HG03565 (cell line): ENCODE measurements around the gene CREG2.

Source experiments
- ATAC-seq: cut with Tn5 transposase; IDR thresholded peaks from one replicate; pipeline ENCODE4 v1.9.1; 2021; ENCODE audit warnings: mild to moderate bottlenecking, moderate library complexity; ENCODE audit not compliant: unreplicated experiment

CREG2 gene

GRCh38 chr2:101310090-101310833, 77.0 kb downstream of the CREG2 start:
- ATAC-seq: no peak

GRCh38 chr2:101308432-101309210, 78.7 kb downstream of the CREG2 start, which contains the start of gene RNF149:
Gene RNF149, minus strand, starts transcription at chr2:101308701. Its CDS starts 113 bp downstream, at chr2:101308588.
- ATAC-seq: peak; percentile 53

GRCh38 chr2:101307950-101308431, 79.3 kb downstream of the CREG2 start:
- no peak for ATAC-seq

GRCh38 chr2:101307503-101307902, 79.8 kb downstream of the CREG2 start:
- no peak for ATAC-seq

- no peak for ATAC-seq
These were observed 80.9 kb downstream of the CREG2 start for GRCh38 chr2:101306410-101306809.

- no peak for ATAC-seq
These were observed 81.7 kb downstream of the CREG2 start for GRCh38 chr2:101305492-101306078.

GRCh38 chr2:101305035-101305434, 82.3 kb downstream of the CREG2 start:
- no peak for ATAC-seq

GRCh38 chr2:101303688-101304087, 83.6 kb downstream of the CREG2 start:
- ATAC-seq: no peak

- ATAC-seq: no peak
These were observed 85.3 kb downstream of the CREG2 start for GRCh38 chr2:101302016-101302415.

- ATAC-seq: no peak
These were observed 86.5 kb downstream of the CREG2 start for GRCh38 chr2:101300836-101301235.

GRCh38 chr2:101300164-101300563, 87.1 kb downstream of the CREG2 start:
- ATAC-seq: no peak

- no peak for ATAC-seq
These were observed 87.7 kb downstream of the CREG2 start for GRCh38 chr2:101299604-101300003.

GRCh38 chr2:101297383-101297782, 89.9 kb downstream of the CREG2 start:
- no peak for ATAC-seq

GRCh38 chr2:101296371-101296770, 90.9 kb downstream of the CREG2 start:
- no peak for ATAC-seq

- ATAC-seq: no peak
These were observed 91.4 kb downstream of the CREG2 start for GRCh38 chr2:101295895-101296294.
